Measurements from ENCODE around the gene RHBDF1.

- no peak for TF ChIP-seq CTCF (conservative IDR thresholded peaks at IDR 0.05)
- no peak for TF ChIP-seq EZH2 (IDR thresholded peaks at IDR 0.05; ENCODE audit: low read depth)
Measured at GRCh38 chr16:74747-75334, 2.4 kb upstream of the RHBDF1 start.

Measured in PC-9 (cell line).